ENCODE data around the gene PFKFB3. TPM values are rescaled to one million over a fixed set of nuclear protein-coding genes. Genes with fewer than 3 reads are reported as not detected.
"Not testable (repeated sequence)": the region's sequence is repeated elsewhere in the genome, so short reads cannot be mapped to it uniquely, and the experiment has no call there.

Gene PFKFB3
- total RNA-seq, 1 experiment from 2014 or later = 32.0 TPM

DNA sequence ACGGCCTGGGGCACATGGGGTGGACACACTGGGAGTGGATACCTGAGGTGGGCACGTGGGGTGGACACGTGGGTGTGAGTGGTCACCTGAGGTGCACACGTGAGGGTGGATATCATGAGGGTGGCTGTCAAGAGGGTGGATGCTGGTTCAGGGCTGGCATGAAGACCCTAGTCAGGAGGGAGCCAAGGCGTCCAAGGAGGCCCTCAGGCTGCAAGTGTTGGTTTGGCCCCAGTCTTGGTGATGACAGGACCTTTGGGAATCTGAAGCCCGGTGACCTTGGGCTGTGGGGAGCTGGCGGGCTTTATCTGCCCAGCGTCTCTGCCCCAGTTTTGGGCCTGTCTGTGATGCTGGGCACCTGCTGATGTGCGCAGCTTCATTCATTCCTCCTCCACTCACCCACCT lies 24.9 kb upstream of the PFKFB3 start:
- DNase-seq (ENCODE audit: low read depth) = no peak

DNA sequence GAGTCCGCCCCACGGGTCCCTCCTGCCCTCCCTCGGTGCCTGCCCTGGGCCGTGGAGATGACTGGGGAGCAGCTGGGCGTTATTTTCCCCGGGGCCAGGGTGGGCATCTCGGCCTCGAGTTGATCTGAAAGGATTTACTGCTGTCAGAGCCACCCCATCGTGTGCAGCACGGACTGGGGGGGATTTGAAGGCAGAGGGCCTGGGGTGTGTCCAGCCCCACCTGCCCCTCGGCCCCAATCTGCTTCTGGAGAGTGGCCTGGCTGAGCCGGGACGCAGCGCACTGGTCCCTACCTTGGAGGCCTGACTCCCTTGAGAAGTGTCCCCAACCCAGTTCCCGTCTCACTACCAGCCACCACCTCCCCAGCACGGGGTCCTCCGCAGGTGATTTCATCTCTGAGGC lies 24.2 kb upstream of the PFKFB3 start:
- DNase-seq (ENCODE audit: low read depth) = no peak

DNA sequence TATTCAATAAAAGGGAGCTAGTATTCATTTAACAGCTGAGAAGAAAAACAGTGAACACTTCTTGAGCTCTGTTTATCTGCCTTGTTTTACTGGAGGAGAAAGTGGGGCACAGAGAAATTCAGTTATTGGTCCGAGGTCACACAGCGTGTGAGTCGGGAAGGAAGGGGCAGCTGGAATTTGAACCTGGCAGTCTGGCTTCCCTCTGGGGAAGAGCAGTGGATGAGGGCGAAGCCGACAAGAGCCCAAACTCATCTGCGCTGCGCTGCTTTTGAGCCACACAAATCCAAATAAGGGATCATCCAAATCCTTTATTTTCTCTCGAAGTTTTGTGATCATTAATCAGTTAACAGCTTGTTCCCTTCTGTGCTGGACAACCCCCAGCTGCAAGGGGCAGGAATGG lies 23.7 kb upstream of the PFKFB3 start:
- DNase-seq (ENCODE audit: low read depth) = no peak

DNA sequence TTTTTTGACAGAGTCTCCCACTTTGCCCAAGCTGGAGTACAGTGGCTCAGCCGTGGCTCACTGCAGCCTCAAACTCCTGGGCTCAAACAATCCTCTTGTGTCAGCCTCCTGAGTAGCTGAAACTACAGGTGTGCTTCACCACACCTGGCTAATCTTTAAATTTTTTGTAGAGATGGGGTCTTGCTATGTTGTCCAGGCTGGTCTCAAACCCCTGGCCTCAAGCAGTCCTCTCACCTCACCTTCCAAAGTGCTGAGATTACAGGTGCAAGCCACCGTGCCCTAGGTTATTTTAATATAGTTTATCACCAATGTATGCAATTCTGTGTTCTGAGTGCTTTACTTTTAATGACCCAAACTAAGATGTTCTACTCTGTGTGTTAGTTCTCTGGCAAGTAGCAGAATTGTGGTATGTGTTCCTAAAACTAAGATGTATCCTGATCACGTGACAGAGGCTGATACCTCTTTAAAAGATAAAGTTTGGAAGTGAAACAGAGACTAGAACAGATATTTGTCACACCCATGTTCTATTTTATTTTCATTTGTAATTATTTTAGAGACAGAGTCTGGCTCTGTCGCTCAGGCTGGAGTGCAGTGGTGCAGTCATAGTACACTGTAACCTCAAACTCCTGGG lies 22.1 kb upstream of the PFKFB3 start:
- no peak for DNase-seq (ENCODE audit: low read depth)

DNA sequence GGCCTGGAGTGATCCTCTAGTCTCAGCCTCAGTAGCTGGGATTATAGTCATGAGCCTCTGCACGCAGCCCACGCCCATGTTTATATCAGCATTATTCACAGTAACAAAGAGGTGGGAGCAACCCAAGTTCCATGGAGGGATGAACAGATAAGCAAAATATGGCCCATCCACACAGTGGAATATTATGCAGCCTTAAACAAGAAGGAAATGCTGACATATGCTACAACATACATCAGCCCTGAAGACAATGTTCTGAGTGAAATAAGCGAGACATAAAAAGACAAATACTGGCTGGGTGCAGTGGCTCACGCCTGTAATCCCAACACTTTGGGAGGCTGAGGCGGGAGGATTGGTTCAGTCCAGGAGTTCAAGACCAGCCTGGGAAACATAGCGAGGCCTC lies 21.5 kb upstream of the PFKFB3 start:
- DNase-seq (ENCODE audit: low read depth) = no peak

DNA sequence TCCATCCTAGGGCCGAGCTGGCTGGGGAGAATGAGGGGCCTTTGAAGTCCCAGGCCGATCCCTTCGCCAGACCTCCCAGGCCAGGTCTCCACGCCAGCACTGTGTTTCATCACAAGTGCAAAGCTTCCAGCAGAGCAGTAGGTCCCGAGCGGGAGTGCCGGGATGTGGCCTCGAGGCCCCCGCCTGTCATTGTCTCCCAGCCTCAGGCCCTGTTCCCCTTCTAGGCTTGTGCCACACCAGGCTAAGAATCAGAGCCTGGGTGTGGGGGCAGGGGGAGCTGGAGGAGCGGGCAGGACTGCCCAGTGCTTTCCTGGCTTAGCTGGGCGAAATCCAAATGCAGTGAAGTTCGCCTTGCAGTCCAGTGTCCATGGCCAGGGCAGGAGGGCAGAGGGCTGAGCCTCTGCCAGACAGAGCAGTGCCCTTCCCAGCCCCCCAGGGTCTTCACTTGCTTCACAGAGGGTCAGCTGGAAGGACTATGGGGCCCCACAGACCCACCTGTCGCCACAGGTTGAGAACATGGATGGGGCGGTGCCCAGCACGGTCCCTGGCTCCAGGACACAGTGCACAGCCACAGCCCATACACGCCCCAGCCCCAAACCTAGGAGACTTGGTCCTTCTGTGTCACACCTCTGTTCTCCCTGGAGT lies 20.2 kb upstream of the PFKFB3 start:
- no peak for DNase-seq (ENCODE audit: low read depth)

DNA sequence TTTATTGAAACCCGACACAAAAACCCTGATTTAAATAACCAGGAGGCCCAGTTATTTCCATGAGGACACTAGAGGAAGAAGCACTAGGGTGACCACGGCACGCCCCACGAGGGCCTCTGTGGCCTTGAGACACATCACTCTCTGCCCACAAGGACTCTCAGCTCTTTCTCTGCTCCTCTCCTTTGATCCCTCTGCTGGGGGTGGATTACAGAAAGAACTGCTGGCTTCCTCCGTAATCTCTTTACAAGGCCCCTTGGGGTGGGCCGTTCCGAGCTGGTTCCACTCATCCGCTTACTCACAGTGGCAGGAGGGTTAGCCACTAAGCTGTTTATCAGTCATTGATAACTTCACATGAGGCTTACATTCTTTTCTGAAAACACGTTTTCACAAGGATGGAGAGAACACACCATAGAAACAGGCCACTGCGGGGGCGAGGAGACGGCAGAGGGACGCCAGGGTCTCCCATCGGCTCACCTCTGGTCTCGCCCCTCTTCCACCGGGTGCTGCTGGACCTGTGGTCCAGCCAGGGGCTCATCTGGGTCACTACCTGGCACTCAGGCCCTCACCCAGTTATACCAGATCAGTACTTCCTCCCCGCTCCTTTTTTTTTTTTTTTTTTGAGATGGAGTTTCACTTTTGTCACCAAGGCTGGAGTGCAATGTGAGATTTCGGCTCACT lies 17.6 kb upstream of the PFKFB3 start:
- DNase-seq (ENCODE audit: low read depth) = no peak

DNA sequence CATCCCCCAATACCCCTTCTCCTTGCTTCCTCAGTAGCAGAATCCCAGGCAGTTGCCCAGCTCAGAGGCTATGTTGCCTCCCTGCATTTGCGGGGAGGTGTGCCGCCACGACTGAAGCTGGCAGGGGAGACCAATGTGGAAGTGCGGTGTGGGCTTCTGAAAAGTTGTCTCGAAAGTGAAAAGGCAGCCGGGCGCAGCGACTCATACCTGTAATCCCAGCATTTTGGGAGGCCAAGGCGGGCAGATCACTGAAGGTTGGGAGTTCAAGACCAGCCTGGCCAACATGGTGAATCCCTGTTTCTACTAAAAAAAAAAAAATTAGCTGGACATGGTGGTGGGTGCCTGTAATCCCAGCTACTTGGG lies 15.9 kb upstream of the PFKFB3 start:
- DNase-seq (ENCODE audit: low read depth) = no peak

DNA sequence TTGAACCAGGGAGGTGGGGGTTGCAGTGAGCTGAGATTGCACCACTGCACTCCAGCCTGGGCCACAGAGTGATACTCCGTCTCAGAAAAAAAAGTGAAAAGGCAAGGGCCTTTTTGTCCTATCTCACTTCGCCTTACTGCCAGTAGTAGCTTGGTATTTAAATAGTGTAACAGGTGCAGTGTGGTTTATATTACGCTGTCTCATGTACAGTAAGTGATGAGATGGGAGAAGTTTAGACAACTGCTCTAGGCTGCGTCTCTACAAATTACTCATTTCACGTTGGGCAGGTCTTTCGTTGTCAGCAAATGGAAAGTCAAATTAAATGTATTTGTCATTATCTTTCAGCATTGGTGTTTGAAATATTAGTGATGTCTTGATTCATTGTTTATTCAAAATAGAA lies 15.5 kb upstream of the PFKFB3 start:
- DNase-seq (ENCODE audit: low read depth) = no peak

DNA sequence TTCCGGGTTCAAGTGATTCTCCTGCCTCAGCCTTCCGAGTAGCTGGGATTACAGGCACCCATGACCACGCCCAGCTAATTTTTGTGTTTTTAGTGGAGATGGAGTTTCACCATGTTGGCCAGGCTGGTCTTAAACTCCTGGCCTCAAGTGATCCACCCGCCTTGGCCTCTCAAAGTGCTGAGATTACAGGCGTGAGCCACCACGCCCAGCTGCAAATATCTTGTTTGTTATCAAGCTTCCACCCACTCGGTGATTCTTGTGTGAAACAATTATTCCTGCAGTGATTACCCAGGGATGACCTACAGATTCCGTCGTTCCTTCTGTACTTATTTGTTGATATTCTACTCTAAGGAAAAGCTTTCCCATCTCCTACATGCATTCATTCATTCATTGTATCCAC lies 12.7 kb upstream of the PFKFB3 start:
- DNase-seq (ENCODE audit: low read depth) = not testable (repeated sequence)

DNA sequence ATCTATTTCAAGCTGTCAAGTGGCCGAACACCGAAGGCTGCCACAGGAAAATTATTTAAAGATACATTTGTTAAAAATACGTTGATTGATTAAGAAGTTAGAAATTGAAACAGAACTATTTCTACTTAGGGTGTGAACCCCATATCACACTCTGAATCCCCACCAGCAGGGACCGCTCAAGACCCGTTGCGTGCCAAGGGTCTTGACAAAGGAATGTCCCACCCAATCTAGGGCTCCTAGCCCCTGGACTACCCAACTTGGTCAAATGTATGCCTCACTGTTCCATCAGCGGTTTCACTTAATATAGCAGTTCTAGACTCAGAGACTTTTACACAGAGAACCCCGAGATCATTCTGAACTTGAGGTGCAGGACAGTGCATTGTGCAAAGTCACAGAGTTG lies 11.6 kb upstream of the PFKFB3 start:
- no peak for DNase-seq (ENCODE audit: low read depth)

DNA sequence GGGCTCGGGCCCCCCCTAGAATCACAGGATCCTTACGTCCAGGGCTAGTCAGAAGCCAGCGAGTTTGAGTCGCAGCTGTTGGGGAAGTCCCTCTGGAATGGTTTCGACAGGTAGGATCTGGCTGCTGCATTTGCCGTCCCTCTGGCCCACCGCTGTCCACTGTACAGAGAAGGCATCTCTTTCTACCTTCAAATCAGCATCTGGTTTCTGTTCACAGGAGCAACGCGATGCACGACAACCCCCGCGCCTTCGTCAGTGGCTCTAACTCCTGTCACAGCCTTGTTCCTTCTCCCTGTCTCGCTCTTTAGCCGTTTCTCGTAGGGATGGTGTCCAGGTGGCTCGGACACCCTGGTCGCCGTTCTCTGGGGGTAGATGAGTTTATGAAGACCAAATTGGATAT lies 11.2 kb upstream of the PFKFB3 start:
- no peak for DNase-seq (ENCODE audit: low read depth)

DNA sequence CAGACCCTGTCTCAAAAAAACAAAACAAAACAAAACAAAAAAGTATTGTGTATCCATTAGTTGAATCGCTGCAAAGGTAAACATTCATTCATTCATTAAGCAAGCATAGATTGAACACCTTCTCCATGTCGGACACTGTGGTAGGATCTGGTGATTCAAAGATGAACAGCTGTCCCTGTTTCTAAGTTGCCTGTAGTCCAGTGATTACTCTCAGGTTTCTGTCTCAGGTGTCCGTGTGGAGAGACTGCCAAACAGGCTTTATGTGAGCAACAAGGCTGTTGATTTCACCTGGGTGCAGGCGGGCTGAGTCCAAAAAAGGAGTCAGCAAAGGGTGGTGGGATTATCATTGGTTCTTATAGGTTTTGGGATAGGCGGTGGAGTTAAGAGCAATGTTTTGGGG lies 9.4 kb upstream of the PFKFB3 start:
- not testable (repeated sequence) for DNase-seq (ENCODE audit: low read depth)

DNA sequence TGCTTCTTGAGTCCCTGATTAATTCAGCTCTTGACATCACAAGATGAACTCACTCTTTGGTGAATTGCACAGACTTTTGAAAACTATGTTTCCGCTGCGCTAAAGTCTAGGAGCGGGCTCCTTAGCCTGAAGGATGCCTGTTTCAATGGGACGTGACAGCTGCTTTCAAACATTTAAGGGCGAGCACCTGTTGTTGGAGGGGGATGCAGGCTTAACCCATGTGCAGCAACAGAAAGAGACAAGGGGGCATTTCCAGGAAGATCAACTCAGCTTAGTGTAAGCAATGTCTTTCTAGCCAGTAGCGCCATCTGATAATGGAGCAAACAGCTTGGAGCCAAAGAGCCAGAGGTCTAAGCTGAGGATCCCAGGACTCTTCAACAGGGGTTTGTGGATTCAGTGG lies 8.4 kb upstream of the PFKFB3 start:
- no peak for DNase-seq (ENCODE audit: low read depth)

DNA sequence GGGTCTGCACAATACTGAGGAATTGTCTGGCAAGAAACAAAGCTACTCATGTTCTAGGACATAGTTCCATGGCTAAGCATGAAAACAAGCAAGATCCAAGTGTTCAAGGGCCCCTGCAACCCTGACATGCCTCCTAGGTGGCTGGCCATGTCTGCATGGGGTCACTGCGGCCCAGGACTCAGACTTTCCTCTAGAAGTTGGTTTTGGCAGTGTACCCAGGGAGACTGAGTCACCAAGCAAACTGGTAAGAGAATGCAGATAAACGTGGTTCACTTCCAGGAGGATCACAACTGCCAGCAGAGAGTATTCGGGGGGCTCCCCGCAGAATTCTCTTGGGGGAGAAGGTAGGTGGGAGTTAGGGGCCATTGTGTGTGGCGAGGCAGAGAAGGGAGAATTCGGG lies 7.4 kb upstream of the PFKFB3 start:
- DNase-seq (ENCODE audit: low read depth) = no peak

DNA sequence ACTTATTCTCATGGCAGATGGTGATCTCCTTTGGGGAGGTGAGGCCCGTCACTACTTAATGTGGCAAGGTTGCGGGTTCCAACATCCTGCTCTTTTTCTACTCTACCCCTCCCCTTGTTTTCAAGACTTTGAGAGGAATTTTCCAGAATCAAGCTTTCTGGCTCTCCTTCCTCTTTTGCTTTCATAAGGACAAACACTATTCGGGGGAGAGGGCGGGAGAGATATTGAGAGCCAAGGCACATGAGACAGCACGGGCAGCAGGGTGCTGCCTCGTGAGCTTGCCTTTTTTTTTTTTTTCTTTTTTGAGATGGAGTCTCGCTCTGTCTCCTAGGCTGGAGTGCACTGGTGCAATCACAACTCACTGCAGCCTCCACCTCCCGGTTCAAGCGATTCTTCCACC lies 6.9 kb upstream of the PFKFB3 start:
- DNase-seq (ENCODE audit: low read depth) = no peak

DNA sequence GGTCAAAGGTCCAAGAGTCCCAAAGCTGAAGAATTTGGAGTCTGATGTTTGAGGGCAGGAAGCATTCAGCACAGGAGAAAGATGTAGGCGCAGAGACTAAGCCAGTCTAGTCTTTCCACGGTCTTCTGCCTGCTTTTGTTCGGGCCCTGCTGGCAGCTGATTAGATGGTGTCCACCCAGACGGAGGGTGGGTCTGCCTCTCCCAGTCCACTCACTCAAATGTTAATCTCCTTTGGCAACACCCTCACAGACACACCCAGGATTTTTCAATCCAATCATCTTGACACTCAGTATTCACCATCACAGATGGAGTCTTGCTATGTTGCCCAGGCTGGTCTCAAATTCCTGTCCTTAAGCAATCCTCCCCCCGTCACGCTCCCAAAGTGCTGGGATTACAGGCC lies 6.2 kb upstream of the PFKFB3 start:
- DNase-seq (ENCODE audit: low read depth) = not testable (repeated sequence)

DNA sequence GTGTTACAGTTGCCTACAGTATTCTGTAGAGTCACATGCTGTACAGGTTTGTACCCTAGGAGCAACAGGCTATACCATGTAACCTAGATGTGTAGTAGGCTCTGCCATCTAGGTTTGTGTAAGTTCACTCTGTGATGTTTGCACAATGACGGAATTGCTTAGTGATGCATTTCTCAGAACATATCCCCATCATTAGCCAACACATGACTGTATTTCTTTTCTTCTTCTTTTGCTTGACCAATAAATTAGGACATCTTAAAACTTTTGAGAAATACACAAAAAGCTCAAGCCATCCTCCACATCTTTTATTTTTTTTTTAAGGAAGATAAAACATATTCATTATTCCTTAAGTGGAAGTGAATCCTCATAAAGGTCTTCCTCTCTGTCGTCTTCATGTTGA lies 5.4 kb upstream of the PFKFB3 start:
- no peak for DNase-seq (ENCODE audit: low read depth)

DNA sequence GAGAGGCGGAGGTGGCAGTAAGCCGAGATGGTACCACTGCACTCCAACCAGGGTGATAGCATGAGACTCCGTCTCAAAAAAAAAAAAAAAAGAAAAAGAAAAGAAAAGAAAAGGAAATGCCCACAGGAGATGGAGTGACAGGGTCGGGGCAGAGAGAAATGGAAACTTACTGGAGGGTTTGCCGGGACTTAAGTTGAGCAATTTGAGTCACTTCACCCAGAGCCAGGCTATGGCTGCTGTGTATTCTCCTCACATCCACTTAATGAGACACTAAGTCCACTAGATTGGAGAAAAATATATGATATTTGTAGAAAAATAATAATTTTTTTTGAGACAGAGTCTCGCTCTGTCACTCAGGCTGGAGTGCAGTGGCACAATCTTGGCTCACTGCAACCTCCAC lies 4.6 kb upstream of the PFKFB3 start:
- DNase-seq (ENCODE audit: low read depth) = no peak

DNA sequence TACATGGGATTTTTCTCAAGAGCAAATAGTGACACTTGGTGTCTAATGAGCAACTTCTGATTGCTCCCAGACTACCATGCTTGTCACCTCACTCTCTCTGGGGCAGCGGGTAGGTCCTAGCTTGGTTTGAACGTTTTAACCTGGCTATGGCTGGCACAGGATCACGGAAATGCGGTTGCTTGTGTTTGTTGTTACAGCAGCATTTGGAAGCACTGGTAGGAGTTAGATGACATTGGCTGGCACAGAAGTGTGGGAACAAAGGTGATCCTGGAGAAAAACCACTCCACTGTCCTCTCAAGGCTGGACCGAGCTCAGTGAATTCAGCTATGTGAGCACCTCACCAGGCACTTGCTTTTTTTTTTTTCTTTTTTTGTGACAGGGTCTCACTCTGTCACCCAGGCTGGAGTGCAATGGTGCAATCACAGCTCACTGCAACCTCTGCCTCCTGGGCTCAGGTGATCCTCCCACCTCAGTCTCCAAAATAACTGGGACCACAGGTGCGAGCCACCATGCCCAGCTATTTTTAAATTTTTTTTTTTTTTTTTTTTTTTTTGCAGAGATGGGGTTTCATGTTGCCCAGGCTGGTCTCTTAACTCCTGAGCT lies 3.5 kb upstream of the PFKFB3 start:
- DNase-seq (ENCODE audit: low read depth) = no peak

DNA sequence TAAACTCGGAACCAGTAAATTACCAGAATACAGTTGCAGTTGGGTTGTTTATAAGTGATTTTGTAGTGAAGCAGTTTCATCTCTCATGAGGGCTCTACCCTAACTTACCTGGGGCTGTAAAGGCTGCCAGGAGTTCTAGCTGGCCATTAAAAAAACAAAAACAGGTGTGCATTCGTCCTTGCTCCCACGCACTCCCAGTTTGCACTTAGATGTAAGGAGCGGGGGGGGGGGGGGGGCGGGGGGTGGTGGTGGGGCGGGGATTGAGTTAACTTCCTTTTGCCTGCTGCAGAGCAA lies 2.3 kb upstream of the PFKFB3 start:
- DNase-seq (ENCODE audit: low read depth) = no peak

DNA sequence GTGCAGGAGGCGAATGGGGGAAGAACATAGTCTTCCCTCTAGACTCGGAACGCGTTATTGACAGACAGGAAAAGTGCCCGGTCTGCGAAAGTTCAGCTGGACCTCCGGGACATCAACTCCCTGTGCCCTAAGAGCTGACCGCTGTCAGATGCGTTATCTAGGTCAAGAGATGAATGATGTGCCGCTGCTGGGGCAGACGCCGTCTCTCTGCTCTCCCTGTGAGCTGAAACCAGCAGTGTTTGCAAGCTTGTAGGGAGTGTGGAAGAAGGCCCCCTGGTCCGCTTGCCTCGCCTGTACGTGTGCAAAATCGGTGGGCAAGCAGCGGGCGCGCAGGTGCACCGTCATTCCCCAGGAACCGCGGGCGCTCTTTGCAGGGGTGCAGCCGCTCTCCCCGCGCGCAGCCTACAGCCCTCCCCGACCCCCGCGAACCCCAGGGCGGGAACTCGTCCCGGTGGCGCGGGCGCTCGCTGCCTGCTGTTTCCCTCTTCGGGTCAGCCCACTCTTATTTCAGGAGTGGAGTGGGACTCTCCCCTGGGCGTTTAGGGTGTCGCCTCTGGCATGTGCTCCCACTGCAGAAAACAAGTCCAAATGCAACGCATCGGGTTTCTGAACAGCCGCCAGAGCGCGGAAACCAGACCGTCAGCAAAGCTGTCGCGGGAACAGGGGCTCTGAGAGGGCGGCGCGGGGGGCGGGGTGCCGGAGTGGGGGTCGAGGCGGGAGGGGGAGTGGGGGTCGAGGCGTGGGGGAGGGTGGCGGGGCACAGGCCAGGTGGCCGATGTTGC lies 1.8 kb upstream of the PFKFB3 start:
- no peak for DNase-seq (ENCODE audit: low read depth)
